HAP-1 (cell line): ENCODE results near the gene POLR1C.
"Not testable (repeated sequence)": the region's sequence is repeated elsewhere in the genome, so short reads cannot be mapped to it uniquely, and the experiment has no call there.

ENCODE experiments used
- DNase-seq, 2 experiments: peaks; one replicate each; pipeline ENCODE4 v3.0.0-alpha.2; 2016 to 2020; ENCODE audit warnings: low spot score in 2 of 2
- H3K27me3 ChIP-seq: fragments of 250-450 bp; sonication (Bioruptor Pico); 2 replicates; pipeline ENCODE4 v1.5.1; 2020; ENCODE audit warnings: low read depth, mild to moderate bottlenecking, moderate library complexity
- H3K36me3 ChIP-seq: fragments of 250-450 bp; sonication (Bioruptor Pico); replicated peaks from 2 replicates; pipeline ENCODE4 v1.5.1; 2020; ENCODE audit warnings: mild to moderate bottlenecking
- H3K4me1 ChIP-seq: fragments of 250-450 bp; sonication (Bioruptor Pico); 2 replicates; pipeline ENCODE4 v1.5.1; 2020; ENCODE audit warnings: mild to moderate bottlenecking
- H3K4me3 ChIP-seq: fragments of 250-450 bp; sonication (Bioruptor Pico); 2 replicates; pipeline ENCODE4 v1.5.1; 2020; ENCODE audit warnings: mild to moderate bottlenecking, moderate library complexity
- H3K9me3 ChIP-seq: fragments of 250-450 bp; sonication (Bioruptor Pico); 2 replicates; pipeline ENCODE4 v1.5.1; 2020; ENCODE audit warnings: mild to moderate bottlenecking, moderate library complexity
- in situ Hi-C: fragments of 300-500 bp; cut with MboI; formaldehyde crosslinking; loops from 3 replicates; pipeline ENCODE4 v1.14.3; 2020; ENCODE audit warnings: low sequenced_read_pairs, inconsistent platforms, mixed read lengths

The POLR1C gene

GRCh38 chr6:43509984-43510826, 6.7 kb upstream of the POLR1C start, which contains the start of gene LRRC73:
Gene LRRC73, minus strand, starts transcription at chr6:43510346. Its CDS starts 561 bp downstream, at chr6:43509785.
- DNase-seq: peak; percentile 66 to 89
- Histone ChIP-seq H3K27me3 (no peaks in the 10 kb centered on the region), H3K4me3 (peak within 1 kb of the TSS; percentile 40), H3K4me1 (peaks cover 6% of the 10 kb centered on the region; the same call in 1 of the 2 replicates), H3K36me3 (peaks cover 41% of the 10 kb centered on the region), H3K9me3 (no peaks in the 10 kb centered on the region)
- in situ Hi-C loops: loop anchor here (5.0 to 10.0 kb wide), 2 partner anchors 155 to 248 kb away; no protein-coding TSS in a partner anchor

DNA sequence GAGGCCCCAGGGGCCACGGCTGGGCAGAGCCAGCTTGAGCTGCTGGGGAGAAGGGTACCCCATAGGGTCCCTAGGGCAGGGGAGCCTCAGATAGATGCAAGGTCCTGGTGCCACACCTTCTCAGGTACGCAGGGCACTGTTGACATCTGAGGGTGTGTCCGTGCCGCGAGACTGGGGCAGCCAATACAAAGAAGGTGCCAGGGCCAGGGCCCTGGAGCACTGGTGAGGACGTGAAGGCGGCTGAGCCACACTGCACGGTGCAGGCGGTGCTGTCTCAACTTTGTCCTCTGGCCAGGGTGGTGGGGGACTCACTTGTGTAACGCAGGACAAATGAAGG, 6.1 kb upstream of the POLR1C start:
- DNase-seq: no peak
- Histone ChIP-seq H3K36me3 (peaks cover 44% of the 10 kb centered on the region), H3K4me1 (peaks cover 6% of the 10 kb centered on the region; the same call in 1 of the 2 replicates)

GRCh38 chr6:43511824-43512415, 5.0 kb upstream of the POLR1C start:
- H3K27me3 ChIP-seq: no peaks in the 10 kb centered on the region
- H3K9me3 ChIP-seq: no peaks in the 10 kb centered on the region
- no peak for DNase-seq
- no peak overlapping the region for H3K4me3 ChIP-seq
- H3K36me3 ChIP-seq: peaks cover 44% of the 10 kb centered on the region
- H3K4me1 ChIP-seq: peaks cover 6% of the 10 kb centered on the region; the same call in 1 of the 2 replicates
- in situ Hi-C loops: no loop called here

More for the DNA sequence above, 6.1 kb upstream of the POLR1C start:
- no peaks in the 10 kb centered on the region for H3K9me3 ChIP-seq
- H3K4me3 ChIP-seq: no peak overlapping the region
- in situ Hi-C loops: no loop called here
- no peaks in the 10 kb centered on the region for H3K27me3 ChIP-seq

DNA sequence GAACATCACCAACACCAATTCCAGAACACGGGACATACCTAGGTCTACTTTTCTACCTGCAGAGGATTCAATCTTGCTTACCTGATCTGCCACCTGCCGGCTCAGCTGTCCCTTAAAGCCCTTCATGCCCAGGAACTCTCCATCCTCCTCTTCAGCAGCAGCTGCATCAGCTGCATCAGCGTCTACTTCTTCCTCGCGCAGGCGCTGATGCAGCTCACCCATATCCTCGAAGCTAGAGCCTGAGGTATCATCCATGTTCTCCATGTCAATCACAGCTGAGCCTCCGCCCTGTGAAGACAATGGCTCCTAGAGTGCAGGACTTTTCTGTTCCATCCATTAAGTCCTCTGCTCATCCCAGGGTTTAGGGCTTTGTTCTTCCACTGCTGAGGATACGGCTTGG, 1.1 kb upstream of the POLR1C start:
- DNase-seq: no peak
- Histone ChIP-seq H3K4me3 (peak overlapping the region; percentile 98), H3K27me3 (no peaks in the 10 kb centered on the region), H3K9me3 (no peaks in the 10 kb centered on the region), H3K36me3 (peaks cover 67% of the 10 kb centered on the region), H3K4me1 (peaks cover 6% of the 10 kb centered on the region)
- in situ Hi-C loops: no loop called here

DNA sequence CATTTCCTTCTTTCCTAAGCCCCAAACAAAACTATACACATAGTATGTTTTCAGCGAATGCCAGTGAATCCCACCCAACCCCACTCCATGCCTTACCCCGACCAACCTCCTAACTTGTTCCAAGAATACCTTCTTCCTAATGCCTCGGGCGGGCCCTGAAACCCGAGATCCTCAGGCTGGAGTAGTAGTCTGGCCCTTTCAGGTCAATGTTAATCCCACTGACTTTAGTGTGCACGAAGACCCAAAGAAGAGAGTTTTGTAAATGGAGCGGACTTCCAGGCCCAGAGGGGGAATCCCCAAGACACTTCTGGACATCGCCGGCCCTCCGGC, 557 bp upstream of the POLR1C start:
- in situ Hi-C loops: no loop called here
- H3K36me3 ChIP-seq: peaks cover 67% of the 10 kb centered on the region
- H3K9me3 ChIP-seq: no peaks in the 10 kb centered on the region
- peak overlapping the region; percentile 98 for H3K4me3 ChIP-seq
- H3K4me1 ChIP-seq: peaks cover 6% of the 10 kb centered on the region
- DNase-seq: peak in 1 of 2 experiments; percentile 26
- no peaks in the 10 kb centered on the region for H3K27me3 ChIP-seq

GRCh38 chr6:43517505-43518357, 842 bp downstream of the POLR1C start:
- in situ Hi-C loops: no loop called here
- DNase-seq: no peak
- peak overlapping the region; percentile 98 for H3K4me3 ChIP-seq
- peaks cover 6% of the 10 kb centered on the region for H3K4me1 ChIP-seq
- H3K9me3 ChIP-seq: no peaks in the 10 kb centered on the region
- H3K27me3 ChIP-seq: no peaks in the 10 kb centered on the region
- peaks cover 70% of the 10 kb centered on the region for H3K36me3 ChIP-seq

GRCh38 chr6:43520097-43520496, 3.2 kb downstream of the POLR1C start:
- in situ Hi-C loops: no loop called here
- H3K36me3 ChIP-seq: peaks cover 76% of the 10 kb centered on the region

DNA sequence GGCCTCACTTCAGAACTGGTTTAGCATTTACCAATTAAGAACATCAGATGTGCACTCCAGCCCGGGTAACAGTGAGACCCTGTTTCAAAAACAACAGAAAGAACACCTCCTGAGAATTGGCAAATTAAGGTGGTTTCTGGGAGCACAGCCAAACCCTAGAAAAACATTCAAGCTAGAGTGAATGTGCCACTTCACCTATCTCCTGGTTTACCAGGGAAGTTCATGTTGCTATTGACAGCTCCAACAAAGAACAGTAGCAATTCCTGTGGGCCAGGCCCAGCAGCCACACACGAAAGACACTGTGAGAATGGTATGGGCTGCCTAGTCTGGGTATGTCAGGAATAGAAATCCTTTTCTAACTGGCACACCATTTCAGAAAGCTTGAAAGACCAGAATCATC, 4.9 kb downstream of the POLR1C start:
- in situ Hi-C loops: no loop called here

More at GRCh38 chr6:43520097-43520496, 3.2 kb downstream of the POLR1C start:
- H3K27me3 ChIP-seq: no peaks in the 10 kb centered on the region
- H3K4me3 ChIP-seq: no peak overlapping the region
- peaks cover 6% of the 10 kb centered on the region for H3K4me1 ChIP-seq
- no peak for DNase-seq
- no peaks in the 10 kb centered on the region for H3K9me3 ChIP-seq

DNA sequence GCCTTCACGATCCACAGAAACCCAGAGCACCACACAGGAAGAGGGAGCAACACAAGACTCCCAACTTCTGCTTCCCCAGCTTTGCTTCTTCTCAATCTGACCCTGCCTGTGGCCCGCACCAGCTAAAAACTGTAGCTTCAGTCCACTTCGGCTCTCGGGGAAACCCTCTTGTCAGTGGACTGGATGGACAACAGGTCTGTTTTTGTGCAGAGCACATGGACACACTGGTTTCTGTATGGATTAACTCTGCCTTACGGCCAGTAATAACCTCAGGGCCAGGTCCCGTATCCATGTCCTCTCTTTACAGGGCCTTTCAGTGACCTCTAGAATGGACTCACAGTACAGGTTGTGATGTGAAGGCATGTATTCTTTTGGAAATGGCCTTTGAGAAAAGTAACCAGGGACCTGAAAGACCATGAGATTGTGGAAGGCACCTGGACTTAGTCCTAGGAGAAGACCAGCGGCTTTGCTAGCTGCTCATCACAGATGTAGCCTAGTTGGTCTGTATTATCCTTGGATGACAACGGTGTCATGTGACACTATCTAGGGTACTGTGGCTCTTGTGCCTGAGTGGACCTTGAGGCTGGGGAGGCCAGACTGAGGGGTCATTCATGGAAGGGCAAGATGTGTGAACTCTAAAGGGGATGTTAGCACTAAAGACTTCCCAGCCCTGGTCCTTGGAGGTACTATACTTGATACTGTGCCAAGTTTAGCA, 5.8 kb downstream of the POLR1C start:
- no peak overlapping the region for H3K4me3 ChIP-seq
- H3K9me3 ChIP-seq: no peaks in the 10 kb centered on the region
- H3K36me3 ChIP-seq: peaks cover 90% of the 10 kb centered on the region
- no peaks in the 10 kb centered on the region for H3K27me3 ChIP-seq
- peaks cover 6% of the 10 kb centered on the region for H3K4me1 ChIP-seq
- no peak for DNase-seq
- in situ Hi-C loops: no loop called here

More for the DNA sequence above, 4.9 kb downstream of the POLR1C start:
- no peak for DNase-seq
- Histone ChIP-seq H3K4me1 (peaks cover 6% of the 10 kb centered on the region), H3K4me3 (no peak overlapping the region), H3K9me3 (no peaks in the 10 kb centered on the region), H3K27me3 (no peaks in the 10 kb centered on the region), H3K36me3 (peaks cover 85% of the 10 kb centered on the region)

- no peaks in the 10 kb centered on the region for H3K9me3 ChIP-seq
- no peak overlapping the region for H3K4me3 ChIP-seq
- peaks cover 96% of the 10 kb centered on the region for H3K36me3 ChIP-seq
- in situ Hi-C loops: no loop called here
- no peaks in the 10 kb centered on the region for H3K27me3 ChIP-seq
- DNase-seq: no peak
- peaks cover 6% of the 10 kb centered on the region for H3K4me1 ChIP-seq
Measured at GRCh38 chr6:43523284-43523683, 6.4 kb downstream of the POLR1C start.

- no peaks in the 10 kb centered on the region for H3K9me3 ChIP-seq
- in situ Hi-C loops: no loop called here
- no peak for DNase-seq
- H3K4me1 ChIP-seq: no peaks in the 10 kb centered on the region
- no peaks in the 10 kb centered on the region for H3K27me3 ChIP-seq
- H3K4me3 ChIP-seq: no peak overlapping the region
- peaks cover 96% of the 10 kb centered on the region for H3K36me3 ChIP-seq
Measured at GRCh38 chr6:43524483-43524961, 7.6 kb downstream of the POLR1C start.

GRCh38 chr6:43532201-43532600, 15.3 kb downstream of the POLR1C start:
- no peaks in the 10 kb centered on the region for H3K4me1 ChIP-seq
- DNase-seq: no peak
- H3K4me3 ChIP-seq: no peak overlapping the region
- H3K36me3 ChIP-seq: peaks cover 76% of the 10 kb centered on the region
- no peaks in the 10 kb centered on the region for H3K27me3 ChIP-seq
- no peaks in the 10 kb centered on the region for H3K9me3 ChIP-seq
- in situ Hi-C loops: no loop called here

GRCh38 chr6:43538986-43539385, 22.1 kb downstream of the POLR1C start:
- in situ Hi-C loops, H3K4me1 ChIP-seq, DNase-seq, H3K4me3 ChIP-seq, H3K27me3 ChIP-seq, H3K9me3 ChIP-seq: not testable (repeated sequence)
- H3K36me3 ChIP-seq: peaks cover 71% of the 10 kb centered on the region
